ENCODE data around the gene DHRS12. TPM values are rescaled to one million over a fixed set of nuclear protein-coding genes. Genes with fewer than 3 reads are reported as not detected.

The DHRS12 gene
- total RNA-seq, 1 experiment from 2014 or later, result 6.9 TPM

GRCh38 chr13:51843529-51843928 lies 39.6 kb upstream of the DHRS12 start:
- CTCF ChIA-PET, result no interaction called here
- no peaks in the 10 kb centered on the region for H3K79me2 ChIP-seq (ENCODE audit: low read depth)
- H3K27me3 ChIP-seq (ENCODE audit: insufficient read depth, low read depth), result peaks cover 35% of the 10 kb centered on the region
- POLR2A ChIA-PET (ENCODE audit: unreplicated experiment), result no interaction called here
- H2AFZ ChIP-seq, result no peak overlapping the region
- TF ChIP-seq CTCF (conservative IDR thresholded peaks at IDR 0.05), result no peak
- no peak for TF ChIP-seq EZH2 (IDR thresholded peaks at IDR 0.05; ENCODE audit: low read depth)
- H3K4me3 ChIP-seq, result no peak overlapping the region
- H3K4me2 ChIP-seq, result no peak overlapping the region
- H3K36me3 ChIP-seq (ENCODE audit: low read depth), result no peaks in the 10 kb centered on the region
- no peak for DNase-seq
- no TSS peak for BruUV-seq (replicated peaks)
- H3K9me2 ChIP-seq (ENCODE audit: insufficient read depth), result no peaks in the 10 kb centered on the region
- H3K4me1 ChIP-seq (replicated peaks; ENCODE audit: insufficient read depth), result no peaks in the 10 kb centered on the region
- no peaks in the 10 kb centered on the region for H3K9me3 ChIP-seq (ENCODE audit: insufficient read depth, low read depth)
- intact Hi-C loops (cut with micrococcal nuclease; ENCODE audit: unreplicated experiment), result no loop called here
- no peaks in the 10 kb centered on the region for H4K20me1 ChIP-seq (ENCODE audit: insufficient read depth)
- H3K27ac ChIP-seq, result no peak overlapping the region
- no peaks in the 10 kb centered on the region for H3F3A ChIP-seq (ENCODE audit: insufficient read depth, low read depth)

- Histone ChIP-seq H4K20me1 (ENCODE audit: insufficient read depth) (no peaks in the 10 kb centered on the region), H3K27me3 (ENCODE audit: insufficient read depth, low read depth) (peaks cover 43% of the 10 kb centered on the region), H3K79me2 (ENCODE audit: low read depth) (no peaks in the 10 kb centered on the region), H2AFZ (no peak overlapping the region), H3K27ac (no peak overlapping the region), H3F3A (ENCODE audit: insufficient read depth, low read depth) (no peaks in the 10 kb centered on the region), H3K4me1 (replicated peaks; ENCODE audit: insufficient read depth) (no peaks in the 10 kb centered on the region), H3K9me3 (ENCODE audit: insufficient read depth, low read depth) (no peaks in the 10 kb centered on the region), H3K36me3 (ENCODE audit: low read depth) (no peaks in the 10 kb centered on the region), H3K4me2 (no peak overlapping the region), H3K4me3 (no peak overlapping the region), H3K9me2 (ENCODE audit: insufficient read depth) (no peaks in the 10 kb centered on the region)
- intact Hi-C loops (cut with micrococcal nuclease; ENCODE audit: unreplicated experiment), result no loop called here
- BruUV-seq (replicated peaks), result no TSS peak
- no peak for TF ChIP-seq CTCF (conservative IDR thresholded peaks at IDR 0.05)
- no peak for TF ChIP-seq EZH2 (IDR thresholded peaks at IDR 0.05; ENCODE audit: low read depth)
- CTCF ChIA-PET, result no interaction called here
- no peak for DNase-seq
- POLR2A ChIA-PET (ENCODE audit: unreplicated experiment), result no interaction called here
These were observed 37.8 kb upstream of the DHRS12 start for GRCh38 chr13:51841732-51842131.

GRCh38 chr13:51840917-51841316 lies 37.0 kb upstream of the DHRS12 start:
- no peak overlapping the region for H3K27ac ChIP-seq
- CTCF ChIA-PET, result no interaction called here
- BruUV-seq (replicated peaks), result no TSS peak
- H2AFZ ChIP-seq, result no peak overlapping the region
- no peaks in the 10 kb centered on the region for H4K20me1 ChIP-seq (ENCODE audit: insufficient read depth)
- H3K79me2 ChIP-seq (ENCODE audit: low read depth), result no peaks in the 10 kb centered on the region
- TF ChIP-seq EZH2 (IDR thresholded peaks at IDR 0.05; ENCODE audit: low read depth) (no peak), CTCF (conservative IDR thresholded peaks at IDR 0.05) (no peak)
- intact Hi-C loops (cut with micrococcal nuclease; ENCODE audit: unreplicated experiment), result no loop called here
- no peak for DNase-seq
- H3K4me3 ChIP-seq, result no peak overlapping the region
- no peaks in the 10 kb centered on the region for H3K4me1 ChIP-seq (replicated peaks; ENCODE audit: insufficient read depth)
- peaks cover 48% of the 10 kb centered on the region for H3K27me3 ChIP-seq (ENCODE audit: insufficient read depth, low read depth)
- H3K9me3 ChIP-seq (ENCODE audit: insufficient read depth, low read depth), result no peaks in the 10 kb centered on the region
- no peaks in the 10 kb centered on the region for H3F3A ChIP-seq (ENCODE audit: insufficient read depth, low read depth)
- no peaks in the 10 kb centered on the region for H3K9me2 ChIP-seq (ENCODE audit: insufficient read depth)
- no peak overlapping the region for H3K4me2 ChIP-seq
- H3K36me3 ChIP-seq (ENCODE audit: low read depth), result no peaks in the 10 kb centered on the region
- POLR2A ChIA-PET (ENCODE audit: unreplicated experiment), result no interaction called here

Data from PC-9 (cell line).